Ectodermal cell (in vitro differentiated cells): Measurements from ENCODE around the gene NTN3. TPM values are rescaled to one million over a fixed set of nuclear protein-coding genes. Genes with fewer than 3 reads are reported as not detected.

Experiments
- H3K27ac ChIP-seq: 2 replicates; pipeline ENCODE4 v1.7.0; 2013; ENCODE audit warnings: mild to moderate bottlenecking, low read depth, low read length; ENCODE audit not compliant: insufficient read depth, poor library complexity, severe bottlenecking
- H3K27me3 ChIP-seq: 2 replicates; pipeline ENCODE4 v1.7.0; 2013; ENCODE audit warnings: mild to moderate bottlenecking, low read length; ENCODE audit not compliant: insufficient read depth, control insufficient read depth, poor library complexity, severe bottlenecking
- H3K36me3 ChIP-seq: one replicate; pipeline ENCODE4 v1.7.0; 2013; ENCODE audit warnings: low read length; ENCODE audit not compliant: control insufficient read depth, insufficient read depth
- H3K4me1 ChIP-seq: one replicate; pipeline ENCODE4 v1.7.0; 2013; ENCODE audit warnings: low read length; ENCODE audit not compliant: control insufficient read depth, insufficient read depth
- H3K4me3 ChIP-seq: 2 replicates; pipeline ENCODE4 v1.7.0; 2013; ENCODE audit warnings: low read depth, low read length, control low read depth; ENCODE audit not compliant: insufficient read depth
- H3K9me3 ChIP-seq: 2 replicates; pipeline ENCODE4 v1.7.0; 2013; ENCODE audit warnings: mild to moderate bottlenecking, low read length, moderate library complexity; ENCODE audit not compliant: control insufficient read depth
- WGBS, 2 experiments: methylation state at CpG; one replicate each; pipeline ENCODE4 v1.1.7; 2013; ENCODE audit warnings: missing lambda C conversion rate in 2 of 2; 5-methylcytosine and 5-hydroxymethylcytosine counted together
- polyA plus RNA-seq, 4 experiments: library from polyadenylated mRNA; stranded (reverse); fragments of 50-300 nt; gene quantifications; one replicate each; pipeline ENCODE4 v1.2.3, GENCODE V29; 2013

Gene NTN3
- polyA plus RNA-seq (2013, experiment 1 of 4) = 0.67 TPM
- 1.0 TPM for polyA plus RNA-seq (2013, experiment 2 of 4)
- 0.85 TPM for polyA plus RNA-seq (2013, experiment 3 of 4)
- 0.77 TPM for polyA plus RNA-seq (2013, experiment 4 of 4)

- H3K9me3 ChIP-seq = no peaks in the 10 kb centered on the region
- H3K27me3 ChIP-seq = peaks cover 74% of the 10 kb centered on the region
- H3K36me3 ChIP-seq = no peaks in the 10 kb centered on the region
- H3K4me1 ChIP-seq = peaks cover 41% of the 10 kb centered on the region
- peak within 1 kb of the TSS; percentile 28 for H3K4me3 ChIP-seq
- WGBS, 2 experiments = 1% methylated on average over 55 to 59 of the region's 59 CpGs
- H3K27ac ChIP-seq = no peak within 1 kb of the TSS
Measured at GRCh38 chr16:2471016-2471652, at the start of gene NTN3. Gene NTN3, plus strand, starts transcription at chr16:2471297. Its CDS starts 405 bp downstream, at chr16:2471702.

- no peak overlapping the region for H3K27ac ChIP-seq
- H3K27me3 ChIP-seq = no peaks in the 10 kb centered on the region
- WGBS, 2 experiments = 88 to 90% methylated on average over 7 of the region's 7 CpGs
- H3K4me1 ChIP-seq = no peaks in the 10 kb centered on the region
- H3K4me3 ChIP-seq = no peak overlapping the region
- no peaks in the 10 kb centered on the region for H3K36me3 ChIP-seq
- no peaks in the 10 kb centered on the region for H3K9me3 ChIP-seq
Measured at GRCh38 chr16:2422123-2422867, 48.8 kb upstream of the NTN3 start.

GRCh38 chr16:2424061-2425007 lies 46.8 kb upstream of the NTN3 start:
- Histone ChIP-seq H3K9me3 (no peaks in the 10 kb centered on the region), H3K4me3 (no peak overlapping the region), H3K27ac (no peak overlapping the region), H3K27me3 (no peaks in the 10 kb centered on the region), H3K4me1 (peaks cover 5% of the 10 kb centered on the region), H3K36me3 (no peaks in the 10 kb centered on the region)
- WGBS, 2 experiments = 94% methylated on average over 25 of the region's 25 CpGs

- H3K4me1 ChIP-seq = peaks cover 5% of the 10 kb centered on the region
- H3K27me3 ChIP-seq = no peaks in the 10 kb centered on the region
- H3K4me3 ChIP-seq = no peak overlapping the region
- no peaks in the 10 kb centered on the region for H3K9me3 ChIP-seq
- 92 to 94% methylated on average over 9 of the region's 9 CpGs for WGBS, 2 experiments
- H3K27ac ChIP-seq = no peak overlapping the region
- H3K36me3 ChIP-seq = no peaks in the 10 kb centered on the region
Measured at GRCh38 chr16:2425008-2425518, 46.0 kb upstream of the NTN3 start.

GRCh38 chr16:2425825-2426430 lies 45.2 kb upstream of the NTN3 start:
- WGBS, 2 experiments = 93 to 94% methylated on average over 13 of the region's 13 CpGs
- Histone ChIP-seq H3K4me1 (peaks cover 12% of the 10 kb centered on the region), H3K36me3 (no peaks in the 10 kb centered on the region), H3K9me3 (no peaks in the 10 kb centered on the region), H3K27ac (no peak overlapping the region), H3K27me3 (no peaks in the 10 kb centered on the region), H3K4me3 (no peak overlapping the region)

GRCh38 chr16:2426941-2427361 lies 44.1 kb upstream of the NTN3 start:
- H3K27me3 ChIP-seq = no peaks in the 10 kb centered on the region
- H3K36me3 ChIP-seq = no peaks in the 10 kb centered on the region
- WGBS, 2 experiments = 93 to 94% methylated on average over 6 of the region's 6 CpGs
- H3K4me3 ChIP-seq = no peak overlapping the region
- H3K27ac ChIP-seq = no peak overlapping the region
- H3K4me1 ChIP-seq = peaks cover 12% of the 10 kb centered on the region
- no peaks in the 10 kb centered on the region for H3K9me3 ChIP-seq

GRCh38 chr16:2427526-2427925 lies 43.6 kb upstream of the NTN3 start:
- 89 to 92% methylated on average over 4 of the region's 4 CpGs for WGBS, 2 experiments
- Histone ChIP-seq H3K4me3 (no peak overlapping the region), H3K9me3 (no peaks in the 10 kb centered on the region), H3K36me3 (peaks cover 4% of the 10 kb centered on the region), H3K27me3 (no peaks in the 10 kb centered on the region), H3K4me1 (peaks cover 12% of the 10 kb centered on the region), H3K27ac (no peak overlapping the region)

- Histone ChIP-seq H3K27ac (no peak overlapping the region), H3K4me1 (peaks cover 12% of the 10 kb centered on the region), H3K9me3 (no peaks in the 10 kb centered on the region), H3K27me3 (no peaks in the 10 kb centered on the region), H3K4me3 (peak overlapping the region; percentile 91), H3K36me3 (peaks cover 11% of the 10 kb centered on the region)
- WGBS, 2 experiments = 33% methylated on average over 28 of the region's 28 CpGs
Measured at GRCh38 chr16:2428051-2428783, 42.9 kb upstream of the NTN3 start.

- Histone ChIP-seq H3K4me3 (peak overlapping the region; percentile 91), H3K27ac (peak overlapping the region; percentile 18), H3K36me3 (peaks cover 14% of the 10 kb centered on the region), H3K27me3 (no peaks in the 10 kb centered on the region), H3K9me3 (no peaks in the 10 kb centered on the region), H3K4me1 (peaks cover 12% of the 10 kb centered on the region)
- WGBS, 2 experiments = 1% methylated on average over 24 of the region's 24 CpGs
Measured at GRCh38 chr16:2428784-2429033, 42.4 kb upstream of the NTN3 start.
